Fibroblast of lung (primary cell): ENCODE measurements around the gene ACAP3. TPM values are rescaled to one million over a fixed set of nuclear protein-coding genes. Genes with fewer than 3 reads are reported as not detected.

ENCODE experiments used
- DNase-seq, 2 donors: peaks; one replicate each; pipeline versions ENCODE4 v3.0.0 to v3.0.0-alpha.2; 2010; ENCODE audit warnings: low read depth in 2 of 2
- H2AFZ ChIP-seq: 2 replicates; pipeline ENCODE4 v1.5.1; 2012; ENCODE audit warnings: low read length, control low read depth, inconsistent platforms
- H3K27ac ChIP-seq: 2 replicates; pipeline ENCODE4 v1.5.1; 2011; ENCODE audit warnings: low read length, control low read depth; ENCODE audit not compliant: insufficient read depth
- H3K27me3 ChIP-seq: 2 replicates; pipeline ENCODE4 v1.5.1; 2011; ENCODE audit warnings: mild to moderate bottlenecking, low read length; ENCODE audit not compliant: control insufficient read depth, insufficient read depth
- H3K36me3 ChIP-seq: 2 replicates; pipeline ENCODE4 v1.5.1; 2011; ENCODE audit warnings: low read length; ENCODE audit not compliant: control insufficient read depth, insufficient read depth
- H3K4me1 ChIP-seq: 2 replicates; pipeline ENCODE4 v1.5.1; 2011; ENCODE audit warnings: low read length; ENCODE audit not compliant: control insufficient read depth, insufficient read depth; ENCODE audit errors: extremely low read depth
- H3K4me2 ChIP-seq: 2 replicates; pipeline ENCODE4 v1.5.1; 2011; ENCODE audit warnings: low read length, control low read depth; ENCODE audit not compliant: insufficient read depth; ENCODE audit errors: extremely low read depth
- H3K4me3 ChIP-seq, 4 experiments: fragments of 200-600 bp in 1 of 4; sonication (generic) in 1 of 4; replicated peaks in 1 of 4; 2 replicates each; pipeline ENCODE4 v1.5.1; 2011 to 2016; ENCODE audit warnings: low read length in 4 of 4, low read depth in 3 of 4, mild to moderate bottlenecking in 3 of 4, control low read depth in 2 of 4, inconsistent platforms in 1 of 4, mixed read lengths in 1 of 4; ENCODE audit not compliant: insufficient read depth in 1 of 4; ENCODE audit errors: control extremely low read depth in 1 of 4
- H3K79me2 ChIP-seq: 2 replicates; pipeline ENCODE4 v1.5.1; 2012; ENCODE audit warnings: mild to moderate bottlenecking, low read length, inconsistent platforms; ENCODE audit not compliant: control insufficient read depth, insufficient read depth
- H3K9ac ChIP-seq: 2 replicates; pipeline ENCODE4 v1.5.1; 2011; ENCODE audit warnings: mild to moderate bottlenecking, low read length, control low read depth; ENCODE audit not compliant: insufficient read depth
- H3K9me3 ChIP-seq: 2 replicates; pipeline ENCODE4 v1.5.1; 2012; ENCODE audit warnings: low read depth, low read length; ENCODE audit not compliant: control insufficient read depth, insufficient read depth
- H4K20me1 ChIP-seq: 2 replicates; pipeline ENCODE4 v1.5.1; 2011; ENCODE audit warnings: low read length; ENCODE audit not compliant: control insufficient read depth, insufficient read depth; ENCODE audit errors: extremely low read depth
- EZH2 ChIP-seq: IDR thresholded peaks from 2 replicates; pipeline ENCODE4 v1.5.1; 2012; ENCODE audit warnings: low read length, control low read depth, mild to moderate bottlenecking; ENCODE audit errors: missing control alignments
- polyA plus RNA-seq, 2 donors: library from polyadenylated mRNA; depleted of rRNA in 1 of 2; stranded (reverse) in 1 of 2; unstranded in 1 of 2; fragments of >200 nt; gene quantifications; 2 replicates each; pipeline ENCODE4 v1.2.1, GENCODE V29; 2011 to 2012; ENCODE audit warnings: missing spikeins in 1 of 2
- total RNA-seq: library from RNA; depleted of rRNA; stranded (reverse); fragments of >200 nt; gene quantifications from 2 replicates; pipeline ENCODE4 v1.2.1, GENCODE V29; 2014
- TF ChIP-seq, protein P1 (sequence below), 2 donors: IDR thresholded peaks in 1 of 2; conservative IDR thresholded peaks in 1 of 2; 1 replicate in 1 of 2; 2 replicates in 1 of 2; pipeline ENCODE4 v1.5.1; 2011 to 2012; ENCODE audit warnings: low read length in 2 of 2, control low read depth in 1 of 2, inconsistent platforms in 1 of 2, low read depth in 1 of 2, mild to moderate bottlenecking in 1 of 2

ACAP3 gene
- total and polyA plus RNA-seq, 2 donors (not counting 1 experiment from before 2014, with no cell fraction given) = 15.3 to 50.9 TPM

DNA sequence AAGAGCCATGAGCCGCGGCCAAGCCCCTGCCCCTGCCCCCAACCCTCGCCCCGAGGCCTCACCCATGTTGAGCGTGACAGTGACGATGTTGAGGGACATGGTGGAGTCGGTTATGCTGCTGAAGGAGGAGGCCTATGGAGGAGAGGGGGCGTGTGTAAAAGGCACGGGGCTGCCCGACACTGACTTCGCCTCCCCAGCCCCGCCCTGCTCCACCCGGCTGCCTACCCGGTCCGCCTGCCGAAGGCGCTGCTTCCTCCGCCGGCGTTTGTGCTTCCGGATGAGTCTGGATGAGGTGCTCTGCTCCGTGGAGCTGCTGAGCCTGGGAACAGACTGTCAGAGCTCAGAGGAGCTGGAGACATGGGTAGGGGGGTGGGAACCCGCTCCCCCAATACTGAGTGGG lies 32.5 kb upstream of the ACAP3 start:
- Histone ChIP-seq H2AFZ (no peak overlapping the region), H4K20me1 (no peaks in the 10 kb centered on the region), H3K4me2 (no peak overlapping the region), H3K27ac (no peak overlapping the region), H3K27me3 (no peaks in the 10 kb centered on the region), H3K36me3 (peaks cover 32% of the 10 kb centered on the region), H3K9me3 (no peaks in the 10 kb centered on the region), H3K4me1 (peaks cover 9% of the 10 kb centered on the region), H3K4me3 (no peak overlapping the region), H3K79me2 (peaks cover 43% of the 10 kb centered on the region), H3K9ac (no peak overlapping the region)
- TF ChIP-seq, protein P1, sequence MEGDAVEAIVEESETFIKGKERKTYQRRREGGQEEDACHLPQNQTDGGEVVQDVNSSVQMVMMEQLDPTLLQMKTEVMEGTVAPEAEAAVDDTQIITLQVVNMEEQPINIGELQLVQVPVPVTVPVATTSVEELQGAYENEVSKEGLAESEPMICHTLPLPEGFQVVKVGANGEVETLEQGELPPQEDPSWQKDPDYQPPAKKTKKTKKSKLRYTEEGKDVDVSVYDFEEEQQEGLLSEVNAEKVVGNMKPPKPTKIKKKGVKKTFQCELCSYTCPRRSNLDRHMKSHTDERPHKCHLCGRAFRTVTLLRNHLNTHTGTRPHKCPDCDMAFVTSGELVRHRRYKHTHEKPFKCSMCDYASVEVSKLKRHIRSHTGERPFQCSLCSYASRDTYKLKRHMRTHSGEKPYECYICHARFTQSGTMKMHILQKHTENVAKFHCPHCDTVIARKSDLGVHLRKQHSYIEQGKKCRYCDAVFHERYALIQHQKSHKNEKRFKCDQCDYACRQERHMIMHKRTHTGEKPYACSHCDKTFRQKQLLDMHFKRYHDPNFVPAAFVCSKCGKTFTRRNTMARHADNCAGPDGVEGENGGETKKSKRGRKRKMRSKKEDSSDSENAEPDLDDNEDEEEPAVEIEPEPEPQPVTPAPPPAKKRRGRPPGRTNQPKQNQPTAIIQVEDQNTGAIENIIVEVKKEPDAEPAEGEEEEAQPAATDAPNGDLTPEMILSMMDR (conservative IDR thresholded peaks at IDR 0.05 in 1 of 2, IDR thresholded peaks at IDR 0.05 in 1 of 2; ENCODE audit: low read depth in 1 of 2, low read length in 2 of 2) = no peak
- DNase-seq = no peak

- Histone ChIP-seq H3K9ac (no peak overlapping the region), H3K36me3 (peaks cover 34% of the 10 kb centered on the region), H4K20me1 (no peaks in the 10 kb centered on the region), H3K27ac (no peak overlapping the region), H3K79me2 (peaks cover 24% of the 10 kb centered on the region), H3K27me3 (no peaks in the 10 kb centered on the region), H3K4me2 (no peak overlapping the region), H3K9me3 (no peaks in the 10 kb centered on the region), H2AFZ (no peak overlapping the region), H3K4me3 (no peak overlapping the region), H3K4me1 (no peaks in the 10 kb centered on the region)
- DNase-seq = no peak
- TF ChIP-seq, protein P1 (conservative IDR thresholded peaks at IDR 0.05 in 1 of 2, IDR thresholded peaks at IDR 0.05 in 1 of 2; ENCODE audit: low read depth in 1 of 2, low read length in 2 of 2) = no peak
- no peak for TF ChIP-seq EZH2
Measured at GRCh38 chr1:1338278-1338677, 30.5 kb upstream of the ACAP3 start.

- TF ChIP-seq EZH2 = no peak
- TF ChIP-seq, protein P1 (conservative IDR thresholded peaks at IDR 0.05 in 1 of 2, IDR thresholded peaks at IDR 0.05 in 1 of 2; ENCODE audit: low read depth in 1 of 2, low read length in 2 of 2) = no peak
- Histone ChIP-seq H3K9ac (no peak overlapping the region), H2AFZ (no peak overlapping the region), H3K36me3 (peaks cover 34% of the 10 kb centered on the region), H4K20me1 (no peaks in the 10 kb centered on the region), H3K79me2 (peaks cover 19% of the 10 kb centered on the region), H3K9me3 (no peaks in the 10 kb centered on the region), H3K27me3 (no peaks in the 10 kb centered on the region), H3K4me1 (no peaks in the 10 kb centered on the region), H3K4me2 (no peak overlapping the region), H3K27ac (no peak overlapping the region), H3K4me3 (no peak overlapping the region)
- DNase-seq = no peak
Measured at GRCh38 chr1:1337793-1338147, 30.0 kb upstream of the ACAP3 start.
